Measurements from ENCODE around the gene FBXL7.

DNA sequence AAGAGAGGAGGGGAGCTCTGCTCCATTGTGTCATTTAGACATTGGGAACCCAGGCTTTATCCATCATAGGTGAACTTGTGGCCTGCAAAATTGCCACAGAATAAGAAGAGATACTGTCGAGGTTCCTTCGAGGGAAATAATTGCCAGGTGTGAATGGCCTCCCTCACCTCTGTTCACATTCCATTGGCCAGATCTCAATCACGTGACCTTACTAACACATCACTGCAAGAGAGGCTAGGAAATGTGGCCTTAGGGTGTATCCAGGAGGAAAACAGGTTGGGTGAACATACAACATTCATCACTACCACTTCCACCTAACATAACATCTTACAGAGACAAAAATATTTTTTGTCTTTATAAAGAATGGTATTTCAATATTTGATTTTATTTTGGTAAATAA, 182.1 kb downstream of the FBXL7 start:
- TF ChIP-seq, protein P1, sequence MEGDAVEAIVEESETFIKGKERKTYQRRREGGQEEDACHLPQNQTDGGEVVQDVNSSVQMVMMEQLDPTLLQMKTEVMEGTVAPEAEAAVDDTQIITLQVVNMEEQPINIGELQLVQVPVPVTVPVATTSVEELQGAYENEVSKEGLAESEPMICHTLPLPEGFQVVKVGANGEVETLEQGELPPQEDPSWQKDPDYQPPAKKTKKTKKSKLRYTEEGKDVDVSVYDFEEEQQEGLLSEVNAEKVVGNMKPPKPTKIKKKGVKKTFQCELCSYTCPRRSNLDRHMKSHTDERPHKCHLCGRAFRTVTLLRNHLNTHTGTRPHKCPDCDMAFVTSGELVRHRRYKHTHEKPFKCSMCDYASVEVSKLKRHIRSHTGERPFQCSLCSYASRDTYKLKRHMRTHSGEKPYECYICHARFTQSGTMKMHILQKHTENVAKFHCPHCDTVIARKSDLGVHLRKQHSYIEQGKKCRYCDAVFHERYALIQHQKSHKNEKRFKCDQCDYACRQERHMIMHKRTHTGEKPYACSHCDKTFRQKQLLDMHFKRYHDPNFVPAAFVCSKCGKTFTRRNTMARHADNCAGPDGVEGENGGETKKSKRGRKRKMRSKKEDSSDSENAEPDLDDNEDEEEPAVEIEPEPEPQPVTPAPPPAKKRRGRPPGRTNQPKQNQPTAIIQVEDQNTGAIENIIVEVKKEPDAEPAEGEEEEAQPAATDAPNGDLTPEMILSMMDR (conservative IDR thresholded peaks at IDR 0.05) = no peak
- no peak for TF ChIP-seq EZH2 (IDR thresholded peaks at IDR 0.05; ENCODE audit: low read depth)
